Endothelial cell of umbilical vein (primary cell): Measurements from ENCODE around the gene ARSK. TPM values are rescaled to one million over a fixed set of nuclear protein-coding genes. Genes with fewer than 3 reads are reported as not detected.
A peak's percentile ranks its signal among the peaks of the same experiment; 100 is the strongest.

Experiments used
- BruUV-seq: library from RNA; stranded (reverse); fragments of 400-500 nt; replicated peaks from 2 replicates; lab custom pipeline; 2021; lab: Mats Ljungman, UMichigan
- CTCF ChIA-PET: fragments of 300-600, 350-600 bp; sonication (Branson Sonifier 250); formaldehyde crosslinking; loops from one replicate; lab custom pipeline; 2021; ENCODE audit warnings: antibody characterized with exemption, inconsistent platforms; lab: Charles Lee
- POLR2A ChIA-PET: fragments of 300-600, 350-600 bp; sonication (Branson Sonifier 250); formaldehyde crosslinking; loops from one replicate; lab custom pipeline; 2021; ENCODE audit warnings: antibody characterized with exemption, inconsistent platforms; lab: Charles Lee
- DNase-seq: peaks from one replicate; pipeline ENCODE4 v3.0.0-alpha.2; 2011; ENCODE audit warnings: low read depth, low spot score
- FAIRE-seq: peaks from 2 replicates; lab custom pipeline; 2011; peaks lifted over from hg19 to GRCh38; lab: Jason Lieb, UNC
- H2AFZ ChIP-seq: 2 replicates; pipeline ENCODE4 v1.6.0; 2012; ENCODE audit warnings: low read depth, low read length, control low read depth, inconsistent platforms
- H3K27ac ChIP-seq: 2 replicates; pipeline ENCODE4 v1.5.1; 2011; ENCODE audit warnings: low read depth, mild to moderate bottlenecking, control low read depth, low read length, moderate library complexity; ENCODE audit not compliant: insufficient read depth
- H3K27me3 ChIP-seq, 2 experiments: 2 replicates each; pipeline versions ENCODE4 v1.6.0 to v1.6.1; 2011; ENCODE audit warnings: low read length in 2 of 2, mixed read lengths in 1 of 2; ENCODE audit not compliant: control insufficient read depth in 2 of 2, insufficient read depth in 2 of 2
- H3K36me3 ChIP-seq, 2 experiments: 2 replicates in 1 of 2; 3 replicates in 1 of 2; pipeline ENCODE4 v1.5.1; 2011; ENCODE audit warnings: low read length in 2 of 2, mild to moderate bottlenecking in 1 of 2, moderate library complexity in 1 of 2; ENCODE audit not compliant: control insufficient read depth in 2 of 2, insufficient read depth in 2 of 2; ENCODE audit errors: extremely low read depth in 1 of 2
- H3K4me1 ChIP-seq: 3 replicates; pipeline ENCODE4 v1.5.1; 2011; ENCODE audit warnings: mild to moderate bottlenecking, low read length; ENCODE audit not compliant: control insufficient read depth, insufficient read depth; ENCODE audit errors: extremely low read depth
- H3K4me2 ChIP-seq: 2 replicates; pipeline ENCODE4 v1.6.1; 2011; ENCODE audit warnings: low read length, control low read depth, mixed read lengths; ENCODE audit not compliant: insufficient read depth
- H3K4me3 ChIP-seq, 3 experiments: fragments of 200-600 bp in 1 of 3; sonication (generic), shearing (Covaris generic) in 1 of 3; replicated peaks in 1 of 3; 2 replicates each; pipeline ENCODE4 v1.5.1; 2011 to 2016; ENCODE audit warnings: control low read depth in 3 of 3, low read length in 3 of 3, mild to moderate bottlenecking in 2 of 3, inconsistent platforms in 1 of 3, low read depth in 1 of 3, moderate library complexity in 1 of 3; ENCODE audit not compliant: insufficient read depth in 1 of 3
- H3K79me2 ChIP-seq: 2 replicates; pipeline ENCODE4 v1.6.0; 2012; ENCODE audit warnings: low read length, inconsistent platforms; ENCODE audit not compliant: control insufficient read depth, insufficient read depth
- H3K9ac ChIP-seq: replicated peaks from 2 replicates; pipeline ENCODE3; 2011; ENCODE audit warnings: low read length, control low read depth; ENCODE audit not compliant: insufficient read depth; ENCODE audit errors: extremely low read depth
- H3K9me1 ChIP-seq: replicated peaks from 3 replicates; pipeline ENCODE4 v1.6.0; 2011; ENCODE audit warnings: mild to moderate bottlenecking, low read length; ENCODE audit not compliant: control insufficient read depth, insufficient read depth; ENCODE audit errors: extremely low read depth
- H3K9me3 ChIP-seq: replicated peaks from 2 replicates; pipeline ENCODE4 v1.5.1; 2012; ENCODE audit warnings: low read length, inconsistent platforms; ENCODE audit not compliant: control insufficient read depth, insufficient read depth
- H4K20me1 ChIP-seq: replicated peaks from 2 replicates; pipeline ENCODE3; 2011; ENCODE audit warnings: mild to moderate bottlenecking, low read length; ENCODE audit not compliant: control insufficient read depth, insufficient read depth; ENCODE audit errors: extremely low read depth
- CTCF ChIP-seq, 2 donors: IDR thresholded peaks; 1 replicate in 1 of 2; 2 replicates in 1 of 2; pipeline ENCODE4 v1.5.1; 2011; ENCODE audit warnings: low read length in 2 of 2, mild to moderate bottlenecking in 2 of 2, moderate library complexity in 2 of 2, control low read depth in 1 of 2, inconsistent platforms in 1 of 2, low read depth in 1 of 2; ENCODE audit not compliant: insufficient read depth in 1 of 2; ENCODE audit errors: extremely low read depth in 1 of 2
- EZH2 ChIP-seq: IDR thresholded peaks from 2 replicates; pipeline ENCODE4 v1.6.1; 2012; ENCODE audit warnings: borderline replicate concordance, low read depth, mild to moderate bottlenecking, moderate library complexity, low read length, inconsistent platforms; ENCODE audit not compliant: severe bottlenecking
- FOS ChIP-seq: IDR thresholded peaks from 2 replicates; pipeline ENCODE4 v1.6.1; 2011; ENCODE audit warnings: mild to moderate bottlenecking, low read length, moderate library complexity, borderline replicate concordance; ENCODE audit not compliant: insufficient read depth
- GATA2 ChIP-seq: IDR thresholded peaks from 2 replicates; pipeline ENCODE4 v1.7.0; 2011; ENCODE audit warnings: low read depth, mild to moderate bottlenecking, moderate library complexity, mixed read lengths, low read length; ENCODE audit not compliant: insufficient read length, insufficient read depth
- JUN ChIP-seq: IDR thresholded peaks from 2 replicates; pipeline ENCODE4 v1.6.1; 2011; ENCODE audit warnings: borderline replicate concordance, low read depth; ENCODE audit not compliant: insufficient read length, insufficient read depth
- MAX ChIP-seq: IDR thresholded peaks from 2 replicates; pipeline ENCODE4 v1.6.1; 2011; ENCODE audit not compliant: insufficient read depth, insufficient read length
- MYC ChIP-seq: IDR thresholded peaks from one replicate; pipeline ENCODE4 v1.6.1; 2011; ENCODE audit warnings: mild to moderate bottlenecking, low read depth, low read length
- POLR2A ChIP-seq: IDR thresholded peaks from 2 replicates; pipeline ENCODE4 v1.6.1; 2012; ENCODE audit warnings: low read depth, mild to moderate bottlenecking, control low read depth, low read length
- POLR2AphosphoS5 ChIP-seq: IDR thresholded peaks from 2 replicates; pipeline ENCODE4 v1.6.1; 2012; ENCODE audit warnings: low read depth, mild to moderate bottlenecking, control low read depth, low read length, moderate library complexity; ENCODE audit not compliant: insufficient read depth
- dilution Hi-C: fragments of 300-500 bp; cut with MboI; formaldehyde crosslinking; loops from one replicate; pipeline ENCODE4 v1.15.0; 2019; ENCODE audit warnings: low sequenced_read_pairs; ENCODE audit not compliant: extremely low pct_ligation_motif_present
- intact Hi-C: fragments of 100-400 bp; cut with micrococcal nuclease; formaldehyde crosslinking; loops from one replicate; pipeline ENCODE4 v1.10.0; 2022
- polyA plus RNA-seq, 4 experiments: library from polyadenylated mRNA; depleted of rRNA in 3 of 4; stranded (reverse) in 3 of 4; unstranded in 1 of 4; fragments of >200 nt; gene quantifications; 2 replicates each; pipeline versions ENCODE4 v1.2.1 to v1.2.3, GENCODE V29; 2011 to 2012; ENCODE audit warnings: missing spikeins in 1 of 4
- total RNA-seq: library from RNA; stranded (reverse); gene quantifications from 2 replicates; pipeline ENCODE4 v1.2.3, GENCODE V29; 2021

Gene ARSK
- total and polyA plus RNA-seq, 2 donors (not counting 3 experiments of a cell fraction or from before 2014, with no cell fraction given): 3.7 to 4.9 TPM

GRCh38 chr5:95646569-95647431 lies 91.9 kb downstream of the ARSK start, which contains the start of gene RFESD:
RFESD (plus strand) TSS chr5:95646777; CDS start chr5:95652272, 5,495 bp downstream.
- peak within 1 kb of the TSS; percentile 97 for H3K4me2 ChIP-seq
- CTCF ChIA-PET: interaction anchor here (0.7 to 5.1 kb wide), 17 partner anchors 8 to 315 kb away, joined by 3 to 58 read pairs (median 5); partner anchors contain the start of genes ARSK, ELL2, GLRX and RHOBTB3
- intact Hi-C loops: loop anchor here (1.0 to 10.0 kb wide), 4 partner anchors 25 to 948 kb away; partner anchors contain the start of genes ELL2 and RHOBTB3
- no peaks in the 10 kb centered on the region for H4K20me1 ChIP-seq
- DNase-seq (peak; percentile 89), FAIRE-seq (peak; percentile 93)
- no peaks in the 10 kb centered on the region for H3K9me3 ChIP-seq
- dilution Hi-C loops: loop anchor here (25.0 kb wide), 1 partner anchor 191 kb away; no protein-coding TSS in a partner anchor
- no peaks in the 10 kb centered on the region for H3K79me2 ChIP-seq
- H3K36me3 ChIP-seq: no peaks in the 10 kb centered on the region
- H3K9ac ChIP-seq: peak within 1 kb of the TSS; percentile 91
- POLR2A ChIA-PET: interaction anchor here (1.0 to 1.8 kb wide), 2 partner anchors 16 to 85 kb away, joined by 3 to 6 read pairs; partner anchors contain the start of gene RHOBTB3
- no peaks in the 10 kb centered on the region for H3K9me1 ChIP-seq
- TF ChIP-seq EZH2 (no peak), JUN (no peak), CTCF (IDR thresholded peaks at IDR 0.05; ENCODE audit: extremely low read depth in 1 of 2, insufficient read depth in 1 of 2, low read depth in 1 of 2, low read length in 2 of 2) (peak in 1 of 2 donors; percentile 2), FOS (no peak), MYC (no peak), GATA2 (peak; percentile 69), POLR2AphosphoS5 (peak; percentile 89), MAX (peak; percentile 84), POLR2A (peak; percentile 86)
- peak within 1 kb of the TSS; percentile 61 to 75 (median 67) for H3K4me3 ChIP-seq
- H3K27me3 ChIP-seq: no peaks in the 10 kb centered on the region
- H3K4me1 ChIP-seq: peaks cover 9% of the 10 kb centered on the region
- BruUV-seq: TSS peak; percentile 86
- peak within 1 kb of the TSS; percentile 98 for H2AFZ ChIP-seq
- H3K27ac ChIP-seq: peak within 1 kb of the TSS; percentile 91
